HG02840 (cell line): ENCODE results near the gene TALDO1.

Source experiments
- ATAC-seq: cut with Tn5 transposase; IDR thresholded peaks from one replicate; pipeline ENCODE4 v1.9.1; 2021; ENCODE audit warnings: mild to moderate bottlenecking, moderate library complexity, moderate number of reproducible peaks; ENCODE audit not compliant: unreplicated experiment, low FRiP score

Gene TALDO1

GRCh38 chr11:747158-748006 is at the start of gene TALDO1:
TALDO1 (plus strand) TSS chr11:747464; CDS start chr11:747482, 18 bp downstream.
- ATAC-seq, result peak; percentile 83

GRCh38 chr11:697811-698311 is 49.4 kb upstream of the TALDO1 start:
- ATAC-seq, result no peak

DNA sequence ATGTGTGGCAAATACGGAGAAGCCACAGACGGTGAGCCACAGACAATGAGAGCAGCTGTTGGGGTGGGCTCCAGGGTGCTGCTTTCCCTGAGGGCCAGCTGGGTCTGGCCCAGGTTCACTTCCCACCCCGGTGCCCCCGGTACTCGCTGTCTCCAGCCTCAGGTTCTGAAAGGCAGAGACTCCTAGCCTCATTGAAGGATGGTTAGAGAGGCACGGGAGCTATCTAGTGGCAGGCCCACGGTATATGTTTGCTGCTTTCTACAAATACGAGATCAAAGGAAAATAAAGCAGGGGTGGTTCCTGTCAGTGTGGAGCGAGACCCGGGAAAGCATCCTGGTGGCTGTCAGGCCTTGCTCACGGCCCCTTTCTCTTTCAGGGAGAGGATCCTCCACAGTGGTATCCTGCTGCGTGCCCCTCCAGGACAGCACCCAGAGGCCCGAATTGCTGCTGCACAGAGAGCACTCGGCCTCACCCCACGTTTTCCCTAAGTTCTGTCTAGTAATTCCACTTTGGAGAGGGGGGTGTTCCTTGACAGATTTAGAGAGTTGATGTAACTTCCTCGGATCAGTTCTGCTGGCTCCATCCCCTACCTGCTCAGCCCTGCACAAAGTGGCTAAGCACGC is 48.7 kb upstream of the TALDO1 start:
- no peak for ATAC-seq

GRCh38 chr11:699116-699508 is 48.2 kb upstream of the TALDO1 start:
- ATAC-seq, result no peak

- no peak for ATAC-seq
Observed at GRCh38 chr11:699753-700152, 47.5 kb upstream of the TALDO1 start.

DNA sequence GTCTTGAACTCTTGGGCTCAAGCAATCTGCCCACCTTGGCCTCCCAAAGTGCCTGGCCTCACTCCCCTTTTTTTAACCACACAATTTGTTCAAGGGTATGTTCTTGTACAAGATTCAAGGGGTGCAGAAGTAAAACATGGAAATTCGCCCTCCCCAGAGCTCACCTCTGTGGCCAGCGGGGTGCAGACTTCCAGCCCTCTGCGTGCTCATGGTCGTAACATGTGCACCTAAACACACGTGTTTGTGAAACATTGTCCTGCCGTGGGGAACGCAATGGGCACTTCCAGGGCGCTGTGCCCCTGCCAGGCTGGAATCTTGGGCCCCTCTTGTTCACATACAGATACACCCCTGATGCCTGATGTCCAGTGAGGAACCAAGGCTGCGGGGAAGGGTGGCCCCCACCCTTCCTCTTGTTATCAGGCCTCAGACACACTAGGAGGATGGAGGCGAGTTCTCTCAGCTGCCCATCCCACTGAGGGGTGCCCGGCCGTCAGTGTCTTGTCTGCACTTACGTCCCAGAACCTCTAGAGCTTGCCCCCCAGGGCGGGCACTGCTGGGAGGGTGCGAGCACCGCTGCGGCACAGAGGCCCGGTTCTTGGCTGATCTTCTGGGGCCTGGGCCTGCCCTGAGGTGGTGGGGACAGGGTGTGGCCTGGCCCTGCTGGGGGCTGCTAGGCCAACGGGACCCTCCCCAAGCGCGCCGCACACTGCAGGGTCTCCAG is 45.4 kb upstream of the TALDO1 start:
- ATAC-seq, result no peak

- no peak for ATAC-seq
Observed at GRCh38 chr11:702462-703461, 44.5 kb upstream of the TALDO1 start.

DNA sequence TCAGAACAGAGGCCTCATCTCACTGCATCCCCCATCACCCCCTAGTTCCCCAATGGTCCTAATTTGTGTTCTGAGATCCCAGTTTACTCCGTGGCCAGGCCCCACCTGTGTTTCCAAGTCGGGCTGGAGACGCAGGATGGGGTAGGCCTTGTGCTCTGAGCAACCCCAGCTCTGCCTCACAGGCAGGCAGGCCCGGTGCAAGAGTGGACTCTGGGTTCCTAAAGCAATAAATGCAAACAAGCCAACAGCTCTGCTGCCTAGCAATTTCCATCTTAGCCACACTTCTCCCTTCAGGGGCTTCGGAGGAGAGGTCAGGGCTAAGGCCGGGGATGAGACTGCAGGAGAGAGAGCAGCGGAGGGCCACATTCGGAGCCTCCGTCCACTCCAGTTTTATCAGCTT is 43.8 kb upstream of the TALDO1 start:
- no peak for ATAC-seq

DNA sequence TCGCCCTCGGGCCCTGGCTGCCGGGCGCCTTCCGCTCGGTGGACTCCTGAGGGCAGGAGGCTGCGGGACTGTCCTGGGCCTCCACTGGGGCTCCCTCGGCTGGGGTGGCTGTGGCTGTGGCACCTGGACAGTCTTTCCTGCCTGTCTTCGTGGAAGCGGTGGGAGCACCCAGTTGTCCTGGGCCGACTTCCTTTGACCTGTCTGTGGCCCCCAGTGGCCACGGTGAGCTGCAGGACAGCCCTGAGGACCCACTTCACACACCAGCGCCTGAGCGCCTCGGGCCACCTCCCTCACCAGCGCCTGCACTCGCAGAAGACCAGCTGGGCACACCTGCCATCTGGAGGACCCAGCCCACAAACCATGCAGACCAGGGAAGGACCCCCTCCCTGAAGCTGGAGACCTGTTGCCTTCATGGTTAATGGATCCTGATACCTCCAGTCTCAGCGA is 43.0 kb upstream of the TALDO1 start:
- ATAC-seq, result no peak

- ATAC-seq, result no peak
Observed at GRCh38 chr11:704781-705645, 42.3 kb upstream of the TALDO1 start.

- ATAC-seq, result no peak
Observed at GRCh38 chr11:705646-706438, 41.4 kb upstream of the TALDO1 start, which contains the start of gene EPS8L2. EPS8L2 (plus strand) TSS chr11:706231; CDS start chr11:709408, 3,177 bp downstream.

DNA sequence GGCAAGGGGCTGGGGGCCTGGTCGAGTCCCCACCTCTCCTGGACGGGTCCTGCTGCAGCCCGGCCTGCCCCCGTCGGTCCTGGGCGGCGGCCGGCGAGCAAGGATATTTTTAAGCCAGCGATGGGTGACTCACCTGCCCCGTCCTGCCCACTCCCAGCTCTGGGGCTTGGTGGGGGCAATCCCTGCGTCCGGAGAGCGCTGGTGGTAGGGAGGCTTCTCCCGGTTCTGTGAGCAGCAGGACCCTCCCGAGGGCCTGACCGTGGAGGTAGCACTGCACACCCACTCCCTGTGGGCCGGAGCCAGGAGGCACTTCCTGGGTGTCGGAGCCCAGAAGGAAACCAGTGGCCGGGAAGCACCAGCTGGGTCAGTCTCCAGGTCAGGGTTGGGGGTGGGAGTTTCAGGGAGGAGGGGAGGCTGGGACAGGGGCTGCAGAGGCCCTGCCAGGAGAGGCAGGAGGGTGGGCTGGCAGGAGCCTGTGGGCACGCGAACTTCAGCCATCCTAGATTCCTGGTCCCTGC is 40.8 kb upstream of the TALDO1 start:
- no peak for ATAC-seq

DNA sequence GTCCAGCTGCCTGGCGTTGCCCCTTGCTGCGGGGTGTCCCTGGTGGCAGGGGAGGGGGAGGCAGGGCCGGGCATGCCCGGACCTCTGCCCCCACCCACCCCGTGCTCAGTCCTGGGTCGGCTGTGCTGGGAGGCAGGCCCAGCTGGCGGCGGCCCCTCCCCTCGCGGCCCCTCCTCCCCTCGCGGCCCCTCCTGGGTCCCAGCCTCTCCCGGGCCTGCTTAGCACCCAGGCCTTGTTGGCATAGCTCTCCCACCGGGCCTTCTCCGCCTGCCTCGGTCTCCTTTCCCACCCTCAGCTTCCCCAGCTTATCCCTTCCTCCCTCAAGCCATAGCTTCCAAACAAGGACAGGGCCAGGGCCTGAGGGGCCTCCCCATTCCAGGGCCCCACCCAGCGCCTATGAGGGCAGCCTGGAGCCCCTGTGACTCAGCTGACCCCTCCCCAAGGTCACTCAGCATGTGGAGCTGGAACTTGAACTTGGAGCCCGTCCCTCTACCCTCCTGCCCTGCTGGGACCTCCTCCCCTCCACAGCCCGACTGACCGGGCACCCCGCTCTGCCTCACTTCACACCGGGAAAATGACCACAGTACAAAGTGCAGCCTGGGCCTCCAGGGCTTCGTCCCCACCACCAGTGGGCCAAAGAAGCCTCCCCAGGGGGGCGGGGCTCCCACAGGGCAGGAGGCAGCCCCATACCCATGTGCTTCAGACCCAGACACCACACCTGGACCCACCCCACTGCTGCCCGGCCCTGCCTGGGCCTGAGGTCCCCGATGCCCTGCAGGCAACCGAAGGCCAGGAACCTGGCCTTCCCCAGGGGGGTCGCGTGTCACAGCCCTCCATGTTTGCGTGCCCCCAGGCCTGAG is 40.1 kb upstream of the TALDO1 start:
- no peak for ATAC-seq

GRCh38 chr11:707817-708420 is 39.3 kb upstream of the TALDO1 start:
- no peak for ATAC-seq

- ATAC-seq, result no peak
Observed at GRCh38 chr11:708511-708910, 38.8 kb upstream of the TALDO1 start.
